GM06990 (cell line): Measurements from ENCODE around the gene MYH3.

ENCODE experiments used
- DNase-seq: peaks from one replicate; pipeline ENCODE4 v3.0.0-alpha.2; 2011; ENCODE audit not compliant: insufficient read length; ENCODE audit errors: extremely low read depth
- H3K27me3 ChIP-seq: replicated peaks from 2 replicates; pipeline ENCODE4 v1.6.0; 2011; ENCODE audit warnings: low read length; ENCODE audit not compliant: control insufficient read depth, insufficient read depth
- H3K36me3 ChIP-seq: 2 replicates; pipeline ENCODE4 v1.5.1; 2011; ENCODE audit warnings: low read length; ENCODE audit not compliant: control insufficient read depth, insufficient read depth
- H3K4me3 ChIP-seq: replicated peaks from 2 replicates; pipeline ENCODE4 v1.5.1; 2011; ENCODE audit warnings: low read depth, mild to moderate bottlenecking, control low read depth, low read length
- CTCF ChIP-seq: IDR thresholded peaks from 2 replicates; pipeline ENCODE4 v1.5.1; 2011; ENCODE audit warnings: low read length, control low read depth, mild to moderate bottlenecking, inconsistent platforms; ENCODE audit not compliant: insufficient read depth, poor library complexity, severe bottlenecking

Gene MYH3

GRCh38 chr17:10624969-10625368, 32.1 kb downstream of the MYH3 start:
- H3K27me3 ChIP-seq: no peaks in the 10 kb centered on the region; the same call in 1 of the 2 replicates
- no peak for DNase-seq
- no peak for TF ChIP-seq CTCF
- H3K4me3 ChIP-seq: no peak overlapping the region
- no peaks in the 10 kb centered on the region for H3K36me3 ChIP-seq

- DNase-seq: no peak
- H3K4me3 ChIP-seq: no peak overlapping the region
- TF ChIP-seq CTCF: no peak
These were observed 33.3 kb downstream of the MYH3 start for GRCh38 chr17:10623737-10624338.

GRCh38 chr17:10622617-10623485, 34.3 kb downstream of the MYH3 start:
- Histone ChIP-seq H3K4me3 (no peak overlapping the region), H3K36me3 (no peaks in the 10 kb centered on the region), H3K27me3 (no peaks in the 10 kb centered on the region; the same call in 1 of the 2 replicates)
- no peak for TF ChIP-seq CTCF
- DNase-seq: no peak

More at GRCh38 chr17:10623737-10624338, 33.3 kb downstream of the MYH3 start:
- Histone ChIP-seq H3K27me3 (no peaks in the 10 kb centered on the region; the same call in 1 of the 2 replicates), H3K36me3 (no peaks in the 10 kb centered on the region)

- TF ChIP-seq CTCF: no peak
- no peak for DNase-seq
- Histone ChIP-seq H3K27me3 (no peaks in the 10 kb centered on the region; the same call in 1 of the 2 replicates), H3K36me3 (no peaks in the 10 kb centered on the region), H3K4me3 (no peak overlapping the region)
These were observed 35.7 kb downstream of the MYH3 start for GRCh38 chr17:10621397-10621796.

GRCh38 chr17:10620823-10621222, 36.3 kb downstream of the MYH3 start:
- TF ChIP-seq CTCF: no peak
- no peaks in the 10 kb centered on the region; the same call in 1 of the 2 replicates for H3K27me3 ChIP-seq
- no peak for DNase-seq

More at GRCh38 chr17:10620823-10621222, 36.3 kb downstream of the MYH3 start:
- Histone ChIP-seq H3K4me3 (no peak overlapping the region), H3K36me3 (no peaks in the 10 kb centered on the region)
